A549 (cell line): ENCODE results near the gene PRAMEF17. TPM values are rescaled to one million over a fixed set of nuclear protein-coding genes. Genes with fewer than 3 reads are reported as not detected.
"Not testable (repeated sequence)": the region's sequence is repeated elsewhere in the genome, so short reads cannot be mapped to it uniquely, and the experiment has no call there.

Experiments used
- ATAC-seq, 2 experiments: fragments of 200-7000 bp in 1 of 2; fragments of >200 bp in 1 of 2; cut with Nextera tagmentation in 1 of 2; cut with Tn5 transposase in 1 of 2; 3 replicates each; pipeline versions ENCODE4 v1.8.0 to v1.9.1; 2018 to 2020; ENCODE audit warnings: mild to moderate bottlenecking in 1 of 2, moderate library complexity in 1 of 2
- CTCF ChIA-PET: fragments of 300-600 bp; sonication (Branson Sonifier 250); formaldehyde crosslinking; extraction: SDS; loops from one replicate; lab custom pipeline; 2021; ENCODE audit warnings: antibody characterized with exemption, inconsistent platforms; lab: Yijun Ruan, JAX
- POLR2A ChIA-PET: fragments of 350-600 bp; formaldehyde crosslinking; extraction: SDS; loops from one replicate; lab custom pipeline; 2021; ENCODE audit warnings: antibody characterized with exemption, inconsistent platforms; lab: Yijun Ruan, JAX
- DNase-seq, 2 experiments: peaks; one replicate each; pipeline versions ENCODE4 v3.0.0 to v3.0.0-alpha.2; 2011 to 2016; ENCODE audit warnings: low read depth in 1 of 2, low spot score in 1 of 2
- FAIRE-seq: peaks from 2 replicates; lab custom pipeline; 2011; peaks lifted over from hg19 to GRCh38; lab: Jason Lieb, UNC
- H3K27ac ChIP-seq, 2 experiments: fragments of >200 bp; sonication (Bioruptor Twin); formaldehyde crosslinking; 3 replicates each; pipeline ENCODE4 v1.5.1; 2016 to 2017
- H3K4me1 ChIP-seq: fragments of >200 bp; sonication (Bioruptor Twin); formaldehyde crosslinking; 3 replicates; pipeline ENCODE4 v1.6.1; 2016
- H3K4me2 ChIP-seq: fragments of >200 bp; sonication (Bioruptor Twin); formaldehyde crosslinking; 3 replicates; pipeline ENCODE4 v1.6.1; 2016
- H3K4me3 ChIP-seq: fragments of >200 bp; sonication (Bioruptor Twin); formaldehyde crosslinking; 3 replicates; pipeline ENCODE4 v1.5.1; 2016
- H3K9me3 ChIP-seq: fragments of >200 bp; sonication (Bioruptor Twin); formaldehyde crosslinking; 3 replicates; pipeline ENCODE4 v1.6.1; 2016
- ATOH8 ChIP-seq: fragments of 250-450 bp; sonication (Bioruptor Pico); IDR thresholded peaks from 2 replicates; pipeline ENCODE4 v1.5.0; 2020; ENCODE audit warnings: low read depth, mild to moderate bottlenecking, moderate library complexity
- CBX2 ChIP-seq: fragments of 200-600 bp; sonication (generic); IDR thresholded peaks from 2 replicates; pipeline ENCODE4 v1.6.1; 2016; ENCODE audit warnings: low read depth, mild to moderate bottlenecking, borderline replicate concordance
- CBX8 ChIP-seq: fragments of 200-600 bp; sonication (generic); IDR thresholded peaks from 2 replicates; pipeline ENCODE4 v1.6.1; 2016
- CHD2 ChIP-seq: fragments of 150-350 bp; IDR thresholded peaks from 2 replicates; pipeline ENCODE4 v1.6.1; 2014; ENCODE audit warnings: low read length; ENCODE audit not compliant: partially characterized antibody
- CTCF ChIP-seq: fragments of >200 bp; sonication (Bioruptor Twin); formaldehyde crosslinking; IDR thresholded peaks from 3 replicates; pipeline ENCODE4 v1.5.1; 2016
- ELK1 ChIP-seq: fragments of 150-350 bp; IDR thresholded peaks from 2 replicates; pipeline ENCODE4 v1.6.1; 2014; ENCODE audit warnings: low read depth, mild to moderate bottlenecking, low read length
- FOSL2 ChIP-seq, 2 experiments: fragments of 450-650 bp in 1 of 2; fragments of >200 bp in 1 of 2; sonication (Bioruptor Twin) in 1 of 2; formaldehyde crosslinking; IDR thresholded peaks; 2 replicates each; pipeline versions ENCODE4 v1.5.0 to v1.6.1; 2016 to 2020; ENCODE audit warnings: mild to moderate bottlenecking in 1 of 2, moderate library complexity in 1 of 2
- GATA3 ChIP-seq: IDR thresholded peaks from 2 replicates; pipeline ENCODE4 v1.6.1; 2012; ENCODE audit warnings: borderline replicate concordance
- HES2 ChIP-seq: fragments of >200 bp; sonication (Bioruptor Twin); formaldehyde crosslinking; IDR thresholded peaks from 2 replicates; pipeline ENCODE4 v1.6.1; 2016
- NPAS2 ChIP-seq: fragments of 250-450 bp; sonication (Bioruptor Pico); IDR thresholded peaks from 2 replicates; pipeline ENCODE4 v1.8.0; 2022; ENCODE audit warnings: mild to moderate bottlenecking, moderate library complexity, borderline replicate concordance
- PBX3 ChIP-seq: IDR thresholded peaks from 2 replicates; pipeline ENCODE4 v1.6.1; 2012
- PHF8 ChIP-seq: fragments of 200-600 bp; sonication (generic); IDR thresholded peaks from 2 replicates; pipeline ENCODE4 v1.6.1; 2016; ENCODE audit warnings: low read depth, mild to moderate bottlenecking, antibody characterized with exemption, moderate library complexity, borderline replicate concordance
- POLR2A ChIP-seq: IDR thresholded peaks from 2 replicates; pipeline ENCODE4 v1.6.1; 2012; ENCODE audit warnings: mild to moderate bottlenecking, low read length
- RAD21 ChIP-seq, 2 experiments: fragments of >200 bp in 1 of 2; sonication (Bioruptor Twin) in 1 of 2; formaldehyde crosslinking in 1 of 2; IDR thresholded peaks in 1 of 2; conservative IDR thresholded peaks in 1 of 2; 2 replicates in 1 of 2; 3 replicates in 1 of 2; pipeline ENCODE4 v1.6.1; 2012 to 2018; ENCODE audit warnings: inconsistent platforms in 1 of 2
- REST ChIP-seq: fragments of 200-600 bp; sonication (generic); IDR thresholded peaks from 2 replicates; pipeline ENCODE4 v1.6.1; 2016; ENCODE audit warnings: antibody characterized with exemption, mild to moderate bottlenecking, moderate library complexity
- RNF2 ChIP-seq: fragments of 200-600 bp; sonication (generic); IDR thresholded peaks from 2 replicates; pipeline ENCODE4 v1.6.1; 2016; ENCODE audit warnings: low read depth, mild to moderate bottlenecking, antibody characterized with exemption, moderate library complexity, borderline replicate concordance
- SMC3 ChIP-seq: fragments of >200 bp; sonication (Bioruptor Twin); formaldehyde crosslinking; IDR thresholded peaks from 3 replicates; pipeline ENCODE4 v1.6.1; 2018; ENCODE audit warnings: inconsistent platforms
- TP53 ChIP-seq: fragments of 250-450 bp; sonication (Bioruptor Pico); IDR thresholded peaks from 2 replicates; pipeline ENCODE4 v1.5.0; 2021; ENCODE audit warnings: mild to moderate bottlenecking, moderate library complexity
- WGBS: methylation state at CpG from one replicate; pipeline ENCODE4 v1.1.6; 2017; ENCODE audit errors: missing lambda C conversion rate; 5-methylcytosine and 5-hydroxymethylcytosine counted together
- polyA plus RNA-seq, 4 experiments: library from polyadenylated mRNA; depleted of rRNA in 3 of 4; stranded (reverse); fragments of >200 nt; fragmentation: RNase III in 1 of 4; extraction: RNeasy Plus Mini Kit Qiagen cat#74134 plus additional on column Dnase treatment in 1 of 4; gene quantifications; 2 replicates in 3 of 4; 3 replicates in 1 of 4; pipeline ENCODE4 v1.2.3, GENCODE V29; 2011 to 2017

PRAMEF17 gene
- polyA plus RNA-seq, 2 of the 4 experiments (the other 2 are of a cell fraction) = not detected

- POLR2A ChIA-PET = no interaction called here
- H3K9me3 ChIP-seq = no peaks in the 10 kb centered on the region
- no peak for ATAC-seq
- no peak for TF ChIP-seq ELK1
- TF ChIP-seq SMC3 = no peak
- no peak for TF ChIP-seq RAD21 (conservative IDR thresholded peaks at IDR 0.05 in 1 of 2, IDR thresholded peaks at IDR 0.05 in 1 of 2)
- no peak for TF ChIP-seq TP53 (CRISPR knock-in tag)
- no peak for TF ChIP-seq ATOH8
- no peak for TF ChIP-seq RNF2
- TF ChIP-seq CBX8 = no peak
- no peak for TF ChIP-seq PBX3
- TF ChIP-seq CBX2 = no peak
- no peak for TF ChIP-seq FOSL2 (IDR thresholded peaks at IDR 0.05)
- TF ChIP-seq FOSL2 (CRISPR knock-in tag; IDR thresholded peaks at IDR 0.05) = no peak
- TF ChIP-seq PHF8 = no peak
- no peak for TF ChIP-seq CTCF
- TF ChIP-seq NPAS2 (CRISPR knock-in tag) = no peak
- H3K4me2 ChIP-seq = no peak overlapping the region
- no peaks in the 10 kb centered on the region for H3K4me1 ChIP-seq
- CTCF ChIA-PET = no interaction called here
- H3K27ac ChIP-seq = no peak overlapping the region
- H3K4me3 ChIP-seq = no peak overlapping the region
- WGBS = 39% methylated on average over 4 of the region's 13 CpGs
- no peak for DNase-seq
- no peak for FAIRE-seq
Observed at GRCh38 chr1:13430495-13430894, 41.1 kb downstream of the PRAMEF17 start.

- WGBS = 0% methylated on average over 3 of the region's 3 CpGs
- FAIRE-seq (no peak), DNase-seq (no peak), ATAC-seq (no peak)
- H3K27ac ChIP-seq = no peak overlapping the region
- ChIA-PET CTCF (interaction anchor here (0.5 to 1.0 kb wide), 2 partner anchors 10 to 78 kb away, joined by 3 read pairs; no protein-coding TSS in a partner anchor), POLR2A (no interaction called here)
- no peaks in the 10 kb centered on the region for H3K9me3 ChIP-seq
- no peak overlapping the region for H3K4me2 ChIP-seq
- no peak overlapping the region for H3K4me3 ChIP-seq
- TF ChIP-seq HES2 (no peak), CHD2 (no peak), GATA3 (no peak), POLR2A (no peak), ATOH8 (no peak), RNF2 (no peak), REST (no peak)
- H3K4me1 ChIP-seq = no peaks in the 10 kb centered on the region
Observed at GRCh38 chr1:13432251-13432650, 42.8 kb downstream of the PRAMEF17 start.

- H3K4me2 ChIP-seq, POLR2A ChIA-PET: not testable (repeated sequence)
- WGBS = 24% methylated on average over 9 of the region's 32 CpGs
Observed at GRCh38 chr1:13433694-13434358, 44.4 kb downstream of the PRAMEF17 start.

More at GRCh38 chr1:13433694-13434358, 44.4 kb downstream of the PRAMEF17 start:
- H3K9me3 ChIP-seq, H3K4me3 ChIP-seq, ATAC-seq, DNase-seq, H3K4me1 ChIP-seq, H3K27ac ChIP-seq, FAIRE-seq, CTCF ChIA-PET: not testable (repeated sequence)
